Panc1 (cell line): ENCODE measurements around the gene MARCHF3. TPM values are rescaled to one million over a fixed set of nuclear protein-coding genes. Genes with fewer than 3 reads are reported as not detected.

Experiments
- ATAC-seq: fragments of 200-7000 bp; cut with Tn5 transposase; 2 replicates; pipeline ENCODE4 v1.9.1; 2020; ENCODE audit warnings: mild to moderate bottlenecking, moderate library complexity
- BruUV-seq: library from RNA; stranded (reverse); fragments of 400-500 nt; replicated peaks from 2 replicates; lab custom pipeline; 2021; lab: Mats Ljungman, UMichigan
- CTCF ChIA-PET: fragments of 300-600 bp; sonication (Branson Sonifier 250); formaldehyde crosslinking; loops from one replicate; lab custom pipeline; 2022; ENCODE audit warnings: antibody characterized with exemption; lab: Charles Lee
- POLR2A ChIA-PET: fragments of 300-600 bp; sonication (Branson Sonifier 250); formaldehyde crosslinking; loops from one replicate; lab custom pipeline; 2022; ENCODE audit warnings: antibody characterized with exemption; lab: Charles Lee
- DNase-seq: peaks from one replicate; pipeline ENCODE4 v3.0.0-alpha.2; 2010; ENCODE audit warnings: low read depth, low spot score
- H3K27ac ChIP-seq: 2 replicates; pipeline ENCODE4 v1.5.1; 2011; ENCODE audit warnings: mild to moderate bottlenecking, low read length, inconsistent platforms
- H3K27me3 ChIP-seq: fragments of 200-500 bp; sonication (Bioruptor generic); 2 replicates; pipeline ENCODE4 v1.6.0; 2014; ENCODE audit warnings: low read length, inconsistent platforms; ENCODE audit not compliant: control insufficient read depth, insufficient read depth
- H3K36me3 ChIP-seq: fragments of 200-500 bp; sonication (Bioruptor generic); 2 replicates; pipeline ENCODE4 v1.5.1; 2014; ENCODE audit warnings: inconsistent platforms, mild to moderate bottlenecking, low read length, moderate library complexity; ENCODE audit not compliant: control insufficient read depth, insufficient read depth
- H3K4me1 ChIP-seq: 2 replicates; pipeline ENCODE4 v1.5.1; 2011; ENCODE audit warnings: inconsistent platforms, mild to moderate bottlenecking, low read length, moderate library complexity; ENCODE audit not compliant: control insufficient read depth, insufficient read depth
- H3K4me3 ChIP-seq, 2 experiments: 2 replicates each; pipeline ENCODE4 v1.5.1; 2011 to 2012; ENCODE audit warnings: low read depth in 2 of 2, low read length in 2 of 2, mild to moderate bottlenecking in 2 of 2, inconsistent platforms in 1 of 2, moderate library complexity in 1 of 2
- H3K9me3 ChIP-seq: fragments of 200-500 bp; sonication (Bioruptor generic); 2 replicates; pipeline ENCODE4 v1.5.1; 2014; ENCODE audit warnings: low read depth, mild to moderate bottlenecking, inconsistent platforms, low read length, moderate library complexity; ENCODE audit not compliant: control insufficient read depth, insufficient read depth
- POLR2AphosphoS5 ChIP-seq: IDR thresholded peaks from 2 replicates; pipeline ENCODE4 v1.6.1; 2012; ENCODE audit warnings: mild to moderate bottlenecking, low read depth, low read length, moderate library complexity
- SIN3A ChIP-seq: IDR thresholded peaks from 2 replicates; pipeline ENCODE4 v1.6.1; 2012; ENCODE audit warnings: low read depth, mild to moderate bottlenecking, low read length, moderate library complexity, borderline replicate concordance; ENCODE audit not compliant: insufficient read depth
- TCF7L2 ChIP-seq: IDR thresholded peaks from 2 replicates; pipeline ENCODE4 v1.6.1; 2011; ENCODE audit warnings: mild to moderate bottlenecking, low read depth, low read length, inconsistent platforms
- in situ Hi-C: cut with HindIII; loops from 2 replicates; pipeline ENCODE4 v1.10.0; 2016; ENCODE audit warnings: low sequenced_read_pairs, low pct_unique_long_range_greater_than_20kb
- intact Hi-C: fragments of 100-400 bp; cut with micrococcal nuclease; formaldehyde crosslinking; loops from one replicate; pipeline ENCODE4 v1.10.0; 2022; ENCODE audit not compliant: unreplicated experiment
- total RNA-seq: library from RNA; stranded (reverse); gene quantifications from one replicate; pipeline ENCODE4 v1.2.1, GENCODE V29; 2021; ENCODE audit not compliant: unreplicated experiment
- TF ChIP-seq, protein P1 (sequence below): fragments of 450-650 bp; IDR thresholded peaks from 2 replicates; pipeline ENCODE4 v1.5.1; 2017; ENCODE audit warnings: mild to moderate bottlenecking
- TF ChIP-seq, protein P2 (sequence below), 2 experiments: IDR thresholded peaks; 2 replicates each; pipeline ENCODE4 v1.6.1; 2011 to 2012; ENCODE audit warnings: low read depth in 2 of 2, control low read depth in 1 of 2, low read length in 1 of 2, mild to moderate bottlenecking in 1 of 2, moderate library complexity in 1 of 2; ENCODE audit not compliant: insufficient read depth in 1 of 2

Gene MARCHF3
- total RNA-seq, 1 experiment from 2014 or later, result 3.0 TPM

DNA sequence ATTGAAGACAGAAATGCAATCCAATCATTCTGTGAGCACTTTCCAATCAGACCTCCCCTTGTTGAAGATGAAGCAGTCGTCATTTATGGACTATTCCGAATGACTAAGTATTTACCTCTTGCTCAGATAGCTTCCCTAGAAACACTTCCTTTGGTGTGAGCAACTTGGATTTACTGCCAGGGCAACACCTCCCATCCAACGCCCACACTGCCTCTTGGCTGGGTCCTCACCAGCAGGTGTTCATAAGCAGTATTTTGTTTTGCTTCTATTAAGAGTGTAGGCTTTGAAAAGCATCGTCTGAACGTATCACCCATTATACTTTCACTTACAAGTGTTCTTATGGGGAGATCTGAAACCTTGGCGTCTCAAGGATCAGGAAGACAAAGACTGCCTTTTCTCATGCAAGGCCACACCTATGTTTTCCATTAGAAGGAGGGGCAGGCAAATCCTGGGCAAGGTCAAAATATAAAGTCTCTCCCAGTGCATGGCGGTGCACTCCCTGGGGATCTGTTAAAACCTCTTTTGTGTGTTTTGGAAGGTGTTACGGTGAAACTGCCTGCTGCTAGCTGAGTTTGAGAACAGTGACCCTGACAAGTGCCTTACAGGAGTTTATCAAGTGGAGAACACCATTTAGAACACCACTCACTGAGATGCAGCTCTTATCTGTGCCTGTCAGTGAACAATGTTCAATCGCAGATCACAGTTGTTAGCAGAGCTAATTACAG, 10.6 kb upstream of the MARCHF3 start:
- no peak for DNase-seq
- Histone ChIP-seq H3K4me1 (no peaks in the 10 kb centered on the region), H3K9me3 (no peaks in the 10 kb centered on the region), H3K4me3 (no peak overlapping the region), H3K36me3 (no peaks in the 10 kb centered on the region), H3K27ac (no peak overlapping the region), H3K27me3 (no peaks in the 10 kb centered on the region)
- ATAC-seq, result no peak; the same call in 1 of the 2 replicates
- ChIA-PET POLR2A (no interaction called here), CTCF (no interaction called here)
- intact Hi-C loops (no loop called here), in situ Hi-C loops (no loop called here)
- no TSS peak for BruUV-seq
- TF ChIP-seq, protein P1, sequence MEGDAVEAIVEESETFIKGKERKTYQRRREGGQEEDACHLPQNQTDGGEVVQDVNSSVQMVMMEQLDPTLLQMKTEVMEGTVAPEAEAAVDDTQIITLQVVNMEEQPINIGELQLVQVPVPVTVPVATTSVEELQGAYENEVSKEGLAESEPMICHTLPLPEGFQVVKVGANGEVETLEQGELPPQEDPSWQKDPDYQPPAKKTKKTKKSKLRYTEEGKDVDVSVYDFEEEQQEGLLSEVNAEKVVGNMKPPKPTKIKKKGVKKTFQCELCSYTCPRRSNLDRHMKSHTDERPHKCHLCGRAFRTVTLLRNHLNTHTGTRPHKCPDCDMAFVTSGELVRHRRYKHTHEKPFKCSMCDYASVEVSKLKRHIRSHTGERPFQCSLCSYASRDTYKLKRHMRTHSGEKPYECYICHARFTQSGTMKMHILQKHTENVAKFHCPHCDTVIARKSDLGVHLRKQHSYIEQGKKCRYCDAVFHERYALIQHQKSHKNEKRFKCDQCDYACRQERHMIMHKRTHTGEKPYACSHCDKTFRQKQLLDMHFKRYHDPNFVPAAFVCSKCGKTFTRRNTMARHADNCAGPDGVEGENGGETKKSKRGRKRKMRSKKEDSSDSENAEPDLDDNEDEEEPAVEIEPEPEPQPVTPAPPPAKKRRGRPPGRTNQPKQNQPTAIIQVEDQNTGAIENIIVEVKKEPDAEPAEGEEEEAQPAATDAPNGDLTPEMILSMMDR, result no peak
- no peak for TF ChIP-seq POLR2AphosphoS5
- TF ChIP-seq TCF7L2, result no peak
- TF ChIP-seq, protein P2, sequence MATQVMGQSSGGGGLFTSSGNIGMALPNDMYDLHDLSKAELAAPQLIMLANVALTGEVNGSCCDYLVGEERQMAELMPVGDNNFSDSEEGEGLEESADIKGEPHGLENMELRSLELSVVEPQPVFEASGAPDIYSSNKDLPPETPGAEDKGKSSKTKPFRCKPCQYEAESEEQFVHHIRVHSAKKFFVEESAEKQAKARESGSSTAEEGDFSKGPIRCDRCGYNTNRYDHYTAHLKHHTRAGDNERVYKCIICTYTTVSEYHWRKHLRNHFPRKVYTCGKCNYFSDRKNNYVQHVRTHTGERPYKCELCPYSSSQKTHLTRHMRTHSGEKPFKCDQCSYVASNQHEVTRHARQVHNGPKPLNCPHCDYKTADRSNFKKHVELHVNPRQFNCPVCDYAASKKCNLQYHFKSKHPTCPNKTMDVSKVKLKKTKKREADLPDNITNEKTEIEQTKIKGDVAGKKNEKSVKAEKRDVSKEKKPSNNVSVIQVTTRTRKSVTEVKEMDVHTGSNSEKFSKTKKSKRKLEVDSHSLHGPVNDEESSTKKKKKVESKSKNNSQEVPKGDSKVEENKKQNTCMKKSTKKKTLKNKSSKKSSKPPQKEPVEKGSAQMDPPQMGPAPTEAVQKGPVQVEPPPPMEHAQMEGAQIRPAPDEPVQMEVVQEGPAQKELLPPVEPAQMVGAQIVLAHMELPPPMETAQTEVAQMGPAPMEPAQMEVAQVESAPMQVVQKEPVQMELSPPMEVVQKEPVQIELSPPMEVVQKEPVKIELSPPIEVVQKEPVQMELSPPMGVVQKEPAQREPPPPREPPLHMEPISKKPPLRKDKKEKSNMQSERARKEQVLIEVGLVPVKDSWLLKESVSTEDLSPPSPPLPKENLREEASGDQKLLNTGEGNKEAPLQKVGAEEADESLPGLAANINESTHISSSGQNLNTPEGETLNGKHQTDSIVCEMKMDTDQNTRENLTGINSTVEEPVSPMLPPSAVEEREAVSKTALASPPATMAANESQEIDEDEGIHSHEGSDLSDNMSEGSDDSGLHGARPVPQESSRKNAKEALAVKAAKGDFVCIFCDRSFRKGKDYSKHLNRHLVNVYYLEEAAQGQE (IDR thresholded peaks at IDR 0.05; ENCODE audit: insufficient read depth in 1 of 2, low read depth in 2 of 2, low read length in 1 of 2), result no peak
- TF ChIP-seq SIN3A, result no peak

DNA sequence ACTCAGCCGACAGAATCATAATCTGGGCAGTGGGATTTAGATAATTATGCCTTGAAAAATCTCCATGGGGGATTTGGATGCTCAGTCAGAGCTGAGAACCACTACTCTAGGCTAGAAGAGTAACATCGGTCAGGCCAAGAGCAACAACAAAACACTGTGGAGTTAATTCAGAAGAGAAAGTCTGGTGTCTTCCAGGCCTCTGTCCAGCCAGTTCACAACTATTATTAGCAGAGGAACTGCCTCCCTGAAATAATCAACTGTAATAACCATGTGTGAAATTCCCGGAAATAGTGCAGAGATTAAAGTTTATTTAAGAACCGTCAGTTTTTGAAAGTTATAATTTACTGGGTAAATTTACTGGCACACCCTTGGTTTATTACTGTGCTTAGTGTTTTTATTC, 8.2 kb upstream of the MARCHF3 start:
- TF ChIP-seq SIN3A, result no peak
- TF ChIP-seq, protein P2 (IDR thresholded peaks at IDR 0.05; ENCODE audit: insufficient read depth in 1 of 2, low read depth in 2 of 2, low read length in 1 of 2), result no peak
- no peak for TF ChIP-seq POLR2AphosphoS5
- no peak for TF ChIP-seq TCF7L2
- TF ChIP-seq, protein P1, result no peak
- H3K9me3 ChIP-seq, result no peaks in the 10 kb centered on the region
- no peak overlapping the region for H3K27ac ChIP-seq
- intact Hi-C loops (no loop called here), in situ Hi-C loops (no loop called here)
- ChIA-PET POLR2A (no interaction called here), CTCF (no interaction called here)
- DNase-seq, result no peak
- no peak overlapping the region for H3K4me3 ChIP-seq
- no peak for ATAC-seq
- BruUV-seq, result no TSS peak
- no peaks in the 10 kb centered on the region for H3K4me1 ChIP-seq
- H3K27me3 ChIP-seq, result no peaks in the 10 kb centered on the region
- no peaks in the 10 kb centered on the region for H3K36me3 ChIP-seq
